Measurements from ENCODE around the gene PLCB4.

Gene PLCB4

GRCh38 chr20:9498322-9498721, 429.4 kb downstream of the PLCB4 start:
- no peak for DNase-seq (ENCODE audit: low read depth)

GRCh38 chr20:9499126-9499899, 430.4 kb downstream of the PLCB4 start:
- no peak for DNase-seq (ENCODE audit: low read depth)

GRCh38 chr20:9500121-9500520, 431.2 kb downstream of the PLCB4 start:
- DNase-seq (ENCODE audit: low read depth), result no peak

- no peak for DNase-seq (ENCODE audit: low read depth)
Observed at GRCh38 chr20:9501473-9501872, 432.6 kb downstream of the PLCB4 start.

GRCh38 chr20:9503526-9504245, 434.8 kb downstream of the PLCB4 start:
- DNase-seq (ENCODE audit: low read depth), result peak; percentile 26

- no peak for DNase-seq (ENCODE audit: low read depth)
Observed at GRCh38 chr20:9506280-9506821, 437.5 kb downstream of the PLCB4 start.

- no peak for DNase-seq (ENCODE audit: low read depth)
Observed at GRCh38 chr20:9506964-9507369, 438.1 kb downstream of the PLCB4 start.

GRCh38 chr20:9507544-9508239, 438.8 kb downstream of the PLCB4 start:
- no peak for DNase-seq (ENCODE audit: low read depth)

GRCh38 chr20:9508240-9508661, 439.4 kb downstream of the PLCB4 start:
- no peak for DNase-seq (ENCODE audit: low read depth)

GRCh38 chr20:9508696-9509178, 439.9 kb downstream of the PLCB4 start:
- DNase-seq (ENCODE audit: low read depth), result no peak

GRCh38 chr20:9509246-9509645, 440.4 kb downstream of the PLCB4 start:
- no peak for DNase-seq (ENCODE audit: low read depth)

- DNase-seq (ENCODE audit: low read depth), result no peak
Observed at GRCh38 chr20:9510911-9511310, 442.0 kb downstream of the PLCB4 start.

- no peak for DNase-seq (ENCODE audit: low read depth)
Observed at GRCh38 chr20:9514072-9514460, 445.2 kb downstream of the PLCB4 start.

- DNase-seq (ENCODE audit: low read depth), result no peak
Observed at GRCh38 chr20:9514461-9515213, 445.8 kb downstream of the PLCB4 start, which contains the start of gene LAMP5. Gene LAMP5 (plus strand): TSS chr20:9514590. CDS start chr20:9514853, 263 bp downstream.

- no peak for DNase-seq (ENCODE audit: low read depth)
Observed at GRCh38 chr20:9515214-9515585, 446.3 kb downstream of the PLCB4 start.

- no peak for DNase-seq (ENCODE audit: low read depth)
Observed at GRCh38 chr20:9515741-9516233, 446.9 kb downstream of the PLCB4 start.

- no peak for DNase-seq (ENCODE audit: low read depth)
Observed at GRCh38 chr20:9516234-9516871, 447.5 kb downstream of the PLCB4 start.

GRCh38 chr20:9517297-9518162, 448.6 kb downstream of the PLCB4 start:
- DNase-seq (ENCODE audit: low read depth), result no peak

GRCh38 chr20:9518576-9519175, 449.8 kb downstream of the PLCB4 start:
- no peak for DNase-seq (ENCODE audit: low read depth)

GRCh38 chr20:9520086-9520485, 451.2 kb downstream of the PLCB4 start:
- no peak for DNase-seq (ENCODE audit: low read depth)

Data from GM04504 (cell line).